Erythroblast (primary cell): ENCODE measurements around the gene C5.

Experiments used
- GATA1 ChIP-seq: IDR thresholded peaks from 2 replicates; pipeline ENCODE4 v1.6.1; 2011; ENCODE audit warnings: low read depth, mild to moderate bottlenecking, control low read depth, low read length, moderate library complexity
- POLR2A ChIP-seq: IDR thresholded peaks from 2 replicates; pipeline ENCODE4 v1.6.1; 2011; ENCODE audit warnings: mild to moderate bottlenecking, low read length

DNA sequence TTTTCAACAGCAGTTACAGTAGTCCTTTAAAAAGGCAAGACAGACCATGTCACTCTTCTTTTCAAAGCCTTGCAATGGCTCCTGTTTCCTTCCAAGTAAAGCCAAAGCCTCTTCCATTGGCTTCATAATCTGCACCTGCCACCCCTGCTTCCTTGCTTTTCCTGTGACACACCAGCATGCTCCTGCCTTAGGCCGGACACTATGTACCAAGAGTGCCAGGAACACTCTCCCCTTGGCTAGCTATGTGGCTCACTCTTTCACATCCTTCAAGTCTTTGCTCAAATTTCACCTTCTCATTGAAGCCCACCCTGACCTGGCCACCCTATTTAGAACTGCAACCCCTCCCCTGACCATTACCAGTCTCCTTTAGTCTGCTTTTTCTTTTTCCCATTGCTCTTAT lies 101.3 kb downstream of the C5 start:
- TF ChIP-seq POLR2A: no peak
- TF ChIP-seq GATA1: no peak
